Fibroblast of the aortic adventitia (primary cell): ENCODE results near the gene GREB1. TPM values are rescaled to one million over a fixed set of nuclear protein-coding genes. Genes with fewer than 3 reads are reported as not detected.

Experiments used
- DNase-seq: peaks from one replicate; pipeline ENCODE4 v3.0.0-alpha.2; 2010; ENCODE audit warnings: low read depth
- H3K4me3 ChIP-seq: 2 replicates; pipeline ENCODE4 v1.5.1; 2011; ENCODE audit warnings: low read depth, mild to moderate bottlenecking, control low read depth, low read length, moderate library complexity
- total RNA-seq: library from RNA; depleted of rRNA; stranded (reverse); fragments of >200 nt; gene quantifications from 2 replicates; pipeline ENCODE4 v1.2.3, GENCODE V29; 2012; ENCODE audit warnings: low replicate concordance
- TF ChIP-seq, protein P1 (sequence below): IDR thresholded peaks from 2 replicates; pipeline ENCODE4 v1.5.1; 2011; ENCODE audit warnings: mild to moderate bottlenecking, low read length, control low read depth, inconsistent platforms; ENCODE audit not compliant: insufficient read depth

GREB1 gene
- total RNA-seq, 1 donor: under 0.01 TPM

DNA sequence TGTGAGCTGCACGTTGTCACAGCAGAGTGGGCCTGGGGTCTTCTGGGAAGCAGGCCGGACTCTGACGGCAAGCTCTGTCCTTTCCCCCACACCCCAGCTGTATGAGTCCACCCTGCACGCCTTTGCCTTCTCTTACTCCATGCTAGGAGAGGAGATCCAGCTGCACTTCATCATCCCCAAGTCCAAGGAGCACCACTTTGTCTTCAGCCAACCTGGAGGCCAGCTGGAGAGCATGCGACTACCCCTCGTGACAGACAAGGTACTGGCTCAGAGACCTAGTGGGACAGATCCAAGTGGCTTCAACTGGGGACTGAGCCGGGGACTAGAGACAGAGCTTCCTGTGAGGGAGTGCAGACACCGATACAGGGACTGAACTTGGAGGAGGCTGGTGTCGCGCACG is 96.0 kb downstream of the GREB1 start:
- DNase-seq: no peak
- TF ChIP-seq, protein P1, sequence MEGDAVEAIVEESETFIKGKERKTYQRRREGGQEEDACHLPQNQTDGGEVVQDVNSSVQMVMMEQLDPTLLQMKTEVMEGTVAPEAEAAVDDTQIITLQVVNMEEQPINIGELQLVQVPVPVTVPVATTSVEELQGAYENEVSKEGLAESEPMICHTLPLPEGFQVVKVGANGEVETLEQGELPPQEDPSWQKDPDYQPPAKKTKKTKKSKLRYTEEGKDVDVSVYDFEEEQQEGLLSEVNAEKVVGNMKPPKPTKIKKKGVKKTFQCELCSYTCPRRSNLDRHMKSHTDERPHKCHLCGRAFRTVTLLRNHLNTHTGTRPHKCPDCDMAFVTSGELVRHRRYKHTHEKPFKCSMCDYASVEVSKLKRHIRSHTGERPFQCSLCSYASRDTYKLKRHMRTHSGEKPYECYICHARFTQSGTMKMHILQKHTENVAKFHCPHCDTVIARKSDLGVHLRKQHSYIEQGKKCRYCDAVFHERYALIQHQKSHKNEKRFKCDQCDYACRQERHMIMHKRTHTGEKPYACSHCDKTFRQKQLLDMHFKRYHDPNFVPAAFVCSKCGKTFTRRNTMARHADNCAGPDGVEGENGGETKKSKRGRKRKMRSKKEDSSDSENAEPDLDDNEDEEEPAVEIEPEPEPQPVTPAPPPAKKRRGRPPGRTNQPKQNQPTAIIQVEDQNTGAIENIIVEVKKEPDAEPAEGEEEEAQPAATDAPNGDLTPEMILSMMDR: no peak
- H3K4me3 ChIP-seq: no peak overlapping the region

- TF ChIP-seq, protein P1: no peak
Measured at GRCh38 chr2:11630855-11631254, 97.0 kb downstream of the GREB1 start.

GRCh38 chr2:11631462-11631861 is 97.6 kb downstream of the GREB1 start:
- peak; percentile 33 for DNase-seq
- TF ChIP-seq, protein P1: no peak
- H3K4me3 ChIP-seq: no peak overlapping the region

More at GRCh38 chr2:11630855-11631254, 97.0 kb downstream of the GREB1 start:
- no peak overlapping the region for H3K4me3 ChIP-seq
- no peak for DNase-seq

- no peak overlapping the region for H3K4me3 ChIP-seq
- DNase-seq: no peak
- TF ChIP-seq, protein P1: no peak
Measured at GRCh38 chr2:11633923-11634478, 100.2 kb downstream of the GREB1 start.

GRCh38 chr2:11634584-11634983 is 100.7 kb downstream of the GREB1 start:
- no peak overlapping the region for H3K4me3 ChIP-seq
- no peak for DNase-seq
- TF ChIP-seq, protein P1: no peak

DNA sequence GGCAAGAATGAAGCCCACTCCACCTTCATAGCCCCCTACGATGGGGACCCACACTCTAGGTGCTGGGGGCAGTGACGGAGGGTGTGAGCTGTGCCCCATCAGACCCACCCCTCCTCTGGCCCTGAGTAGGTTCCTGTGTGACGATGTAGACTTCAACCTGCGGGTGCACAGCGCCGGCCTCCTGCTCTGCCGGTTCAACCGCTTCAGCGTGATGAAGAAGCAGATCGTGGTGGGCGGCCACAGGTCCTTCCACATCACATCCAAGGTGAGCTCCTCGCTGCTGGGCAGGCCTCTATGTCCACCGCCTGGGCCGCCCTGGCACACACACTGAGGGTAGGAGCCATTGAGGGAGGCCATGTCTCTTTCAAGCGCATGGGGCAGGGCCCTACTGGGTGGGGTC is 101.3 kb downstream of the GREB1 start:
- no peak for DNase-seq
- H3K4me3 ChIP-seq: no peak overlapping the region
- TF ChIP-seq, protein P1: no peak

GRCh38 chr2:11636593-11637295 is 102.9 kb downstream of the GREB1 start:
- no peak overlapping the region for H3K4me3 ChIP-seq
- no peak for DNase-seq
- TF ChIP-seq, protein P1: no peak
